NCI-H187 treated with DMSO at 0.1 percent for 48 hours (cell line): ENCODE measurements around the gene TMEM134.

ENCODE experiments used
- DNase-seq: peaks from one replicate; lab custom pipeline; 2025; lab: John Stamatoyannopoulos, UW

The TMEM134 gene

GRCh38 chr11:67500831-67501715 lies 32.0 kb upstream of the TMEM134 start:
- no peak for DNase-seq

- DNase-seq, result no peak
Measured at GRCh38 chr11:67500484-67500821, 31.4 kb upstream of the TMEM134 start.

- no peak for DNase-seq
Measured at GRCh38 chr11:67499808-67500483, 30.9 kb upstream of the TMEM134 start.

DNA sequence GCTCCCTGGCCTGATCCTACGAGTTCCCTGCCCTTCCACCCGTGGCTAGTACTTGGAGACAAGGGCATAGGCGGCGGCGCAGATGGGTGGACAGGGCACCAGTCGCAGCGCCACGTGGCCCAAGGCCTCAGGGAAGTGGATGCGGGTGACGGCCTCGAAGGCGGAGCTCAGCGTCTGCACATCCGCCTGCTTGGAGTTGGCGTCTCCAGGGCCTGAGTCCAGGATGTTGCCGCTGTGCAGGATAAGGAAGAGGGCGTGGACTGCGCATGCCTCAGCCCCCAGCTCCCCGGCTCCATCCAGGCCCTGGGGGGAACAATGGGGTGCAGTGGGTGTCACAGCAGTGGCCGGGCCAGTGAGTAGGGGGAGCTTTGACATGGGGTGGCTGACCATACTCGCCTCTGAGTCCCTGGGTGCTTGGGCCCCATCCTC lies 29.5 kb upstream of the TMEM134 start:
- DNase-seq, result no peak

DNA sequence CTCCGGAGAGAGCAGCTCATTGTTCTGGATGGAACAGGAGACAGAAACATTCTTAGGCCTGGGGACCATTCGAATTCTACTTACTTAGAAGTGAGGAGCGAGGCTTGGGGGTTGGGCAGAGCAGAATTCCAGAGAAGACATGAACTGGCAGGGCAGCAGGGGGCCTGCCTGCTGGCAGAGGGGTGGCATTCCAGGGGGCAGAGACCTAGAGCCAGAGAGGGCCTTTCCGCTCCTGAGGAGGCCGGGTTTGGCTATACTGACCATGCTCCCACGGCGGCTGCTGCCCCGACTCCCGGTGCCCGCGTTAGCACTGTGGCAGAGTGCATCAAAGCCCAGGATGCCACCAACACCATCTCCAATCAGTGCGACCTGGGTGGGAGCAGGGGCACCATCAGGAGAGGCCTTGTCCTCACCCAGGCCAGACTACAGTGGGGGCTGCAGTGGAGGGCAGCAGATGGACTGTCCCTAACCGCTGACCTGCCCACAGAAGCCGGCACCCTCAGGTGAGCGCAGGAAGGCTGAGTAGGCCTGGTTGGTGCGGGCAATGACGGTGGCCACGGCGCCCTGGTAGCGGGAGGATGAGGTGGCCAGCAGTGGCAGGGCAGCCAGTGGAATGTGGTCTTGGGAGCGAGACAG lies 28.7 kb upstream of the TMEM134 start:
- no peak for DNase-seq

DNA sequence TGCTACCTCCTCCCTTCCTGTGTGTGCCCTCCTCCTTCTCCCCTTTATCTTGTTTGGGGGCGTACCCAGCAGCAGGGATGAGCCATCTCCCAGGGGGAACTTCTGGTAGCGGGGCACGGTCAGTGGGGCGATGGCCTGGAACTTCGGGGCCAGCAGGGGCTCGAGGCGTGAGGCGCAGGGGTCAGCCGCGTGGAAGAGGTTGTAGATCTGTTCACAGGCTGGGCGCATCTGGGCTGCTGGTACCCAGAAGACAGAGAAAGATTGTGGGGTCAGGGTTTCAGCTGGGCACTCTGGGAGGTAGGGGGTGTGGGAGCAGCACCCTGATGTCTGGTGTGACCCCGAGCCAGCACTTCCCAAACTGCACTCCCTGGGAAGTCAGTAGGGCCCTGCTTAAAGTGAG lies 27.1 kb upstream of the TMEM134 start:
- no peak for DNase-seq

DNA sequence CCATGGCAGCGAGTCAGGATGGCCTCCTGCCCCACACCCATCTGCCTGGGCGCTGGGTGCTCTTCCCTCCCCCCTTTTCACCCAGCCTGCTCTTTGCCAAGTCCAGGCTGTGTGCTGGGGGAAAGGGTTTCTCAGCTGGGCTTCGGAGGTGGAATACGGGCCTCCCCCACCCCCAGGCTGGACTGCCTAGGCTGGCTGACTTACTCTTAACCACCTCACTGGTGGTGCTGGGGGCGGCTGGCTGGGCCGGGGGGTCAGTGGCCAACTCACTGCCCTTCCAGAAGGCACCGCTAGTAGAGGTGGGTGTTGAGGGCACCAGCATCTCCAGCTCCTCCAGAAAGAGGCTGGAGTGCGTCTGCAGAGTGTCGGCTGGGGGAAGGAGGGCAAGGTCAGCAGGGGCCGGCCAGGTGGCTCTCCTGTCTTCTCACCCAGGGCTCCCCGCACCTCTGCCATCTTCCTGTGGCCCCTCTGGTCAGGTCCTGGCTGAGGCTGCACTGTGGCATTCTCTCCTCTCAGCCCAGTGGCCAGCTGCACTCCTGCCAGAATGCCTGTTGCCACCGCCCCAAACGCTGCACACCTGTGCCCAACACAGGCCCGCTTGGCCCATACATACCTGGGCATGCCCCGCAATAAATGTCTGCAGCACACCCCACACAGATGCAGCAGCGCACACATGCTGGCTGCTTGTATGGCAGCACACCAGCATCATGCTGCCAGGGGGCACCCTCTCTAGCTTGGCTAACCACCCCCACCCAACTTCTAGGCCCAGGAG lies 26.4 kb upstream of the TMEM134 start:
- DNase-seq, result no peak

DNA sequence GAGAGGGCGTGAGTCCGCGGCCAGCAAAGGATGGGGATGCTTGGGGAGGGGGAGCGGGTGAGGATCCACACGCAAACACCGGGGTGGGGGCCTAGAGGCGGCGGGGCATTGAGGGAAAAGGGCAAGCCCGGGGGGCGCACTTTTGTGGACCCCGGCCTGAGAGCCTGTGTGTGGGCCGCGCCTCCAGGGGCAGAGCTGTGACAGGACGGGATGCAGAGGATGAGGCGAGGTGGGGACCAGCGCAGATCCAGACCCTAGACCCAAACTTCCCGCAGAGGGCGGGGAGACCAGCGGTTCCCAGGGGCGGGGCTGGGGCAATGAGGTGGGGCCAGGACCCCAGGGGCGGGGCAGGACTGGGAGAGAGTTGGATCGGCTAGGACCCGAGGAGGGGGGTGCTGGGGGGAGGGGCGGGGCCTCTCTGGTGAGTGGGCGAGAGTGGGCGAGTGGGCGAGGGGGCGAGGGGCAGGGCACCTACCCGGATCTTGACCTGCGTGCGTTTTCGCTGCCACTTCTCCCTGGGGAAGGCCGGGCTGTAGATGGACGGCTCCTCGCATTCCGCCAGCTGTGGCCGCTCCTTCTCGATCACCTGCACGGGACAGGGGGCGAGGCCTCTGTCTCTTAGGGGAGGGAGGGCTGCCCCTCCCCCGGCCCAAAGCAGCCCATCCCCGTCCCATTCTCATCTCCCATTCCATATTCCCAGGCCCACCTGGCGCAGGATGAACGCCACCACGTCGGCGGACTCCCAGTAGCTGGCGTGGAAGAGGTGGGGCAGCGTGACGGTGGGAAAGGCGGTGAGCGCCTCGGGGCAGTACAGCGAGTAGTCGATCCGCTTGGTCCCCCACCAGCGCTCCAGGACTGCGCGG lies 25.6 kb upstream of the TMEM134 start:
- DNase-seq, result no peak

DNA sequence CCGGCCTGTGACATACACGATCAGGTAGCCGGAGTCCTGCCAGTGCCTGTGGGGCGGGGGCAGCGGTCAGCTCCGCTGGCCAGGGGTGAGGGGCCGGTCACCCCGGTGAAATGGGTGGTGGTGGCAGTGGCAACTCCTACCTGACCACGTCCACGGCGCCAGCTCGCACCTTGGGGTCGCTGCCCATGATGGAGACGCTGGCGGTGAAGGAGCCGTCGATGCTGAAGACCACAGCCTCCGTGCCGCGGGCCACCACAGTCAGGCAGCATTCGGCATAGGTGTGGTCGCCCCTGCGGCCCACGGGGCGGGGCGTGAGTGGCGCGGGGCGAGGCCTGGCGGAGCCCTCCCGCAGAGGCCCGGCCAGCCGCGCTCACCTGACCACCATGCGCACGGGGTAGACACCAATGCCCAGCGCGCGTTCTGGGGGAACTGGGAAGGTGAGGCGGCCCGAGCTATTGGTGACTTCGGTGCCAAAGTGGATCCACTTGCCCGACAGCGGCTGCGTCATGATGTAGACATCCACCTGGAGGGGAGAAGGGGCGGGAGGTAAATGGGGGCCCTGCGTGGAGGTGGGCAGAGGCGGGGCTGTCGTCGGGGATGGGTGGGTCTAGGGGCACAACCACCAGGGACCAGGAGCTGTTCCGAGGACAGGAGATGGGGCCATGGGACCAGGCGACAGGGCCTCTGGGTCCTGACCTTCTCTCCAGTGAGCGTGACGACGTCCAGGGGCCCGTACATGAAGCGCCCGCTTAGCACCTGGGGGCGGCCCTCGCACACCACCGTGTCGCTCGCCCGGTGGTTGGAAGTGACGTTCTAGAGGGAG lies 24.7 kb upstream of the TMEM134 start:
- DNase-seq, result no peak

GRCh38 chr11:67492801-67493547 lies 23.9 kb upstream of the TMEM134 start:
- DNase-seq, result no peak

DNA sequence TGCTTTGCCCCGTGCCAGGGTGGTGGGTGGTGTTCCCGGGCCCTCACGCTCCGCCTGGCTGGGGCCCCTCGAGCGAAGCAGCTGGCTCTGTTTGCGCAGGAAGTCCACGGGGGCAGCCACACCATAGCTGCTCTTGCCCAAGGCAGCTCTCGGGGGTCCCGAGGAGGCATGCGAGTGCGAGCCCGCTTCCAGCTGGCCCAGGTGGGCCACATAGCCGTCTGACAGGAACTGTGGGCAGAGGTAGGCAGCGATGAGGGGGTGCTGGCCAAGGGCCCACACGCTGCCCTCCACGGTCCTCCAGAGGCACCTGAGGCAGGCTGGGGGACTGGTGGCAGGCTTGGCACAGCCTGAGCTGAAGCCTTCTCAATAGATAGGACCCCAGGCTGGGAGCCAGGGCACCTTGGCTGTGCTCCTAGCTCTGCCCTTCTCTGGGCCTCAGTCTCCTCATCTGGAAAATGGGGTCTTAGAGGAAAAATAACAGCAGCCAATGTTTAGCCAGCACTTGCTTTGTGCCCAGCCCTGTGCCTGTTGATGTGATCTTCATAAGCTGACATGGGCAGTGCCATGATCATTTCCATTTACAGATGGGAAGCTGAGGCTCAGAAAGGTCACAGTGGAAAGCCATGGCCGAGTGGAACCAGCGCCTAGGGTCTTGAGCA lies 23.1 kb upstream of the TMEM134 start:
- DNase-seq, result no peak

DNA sequence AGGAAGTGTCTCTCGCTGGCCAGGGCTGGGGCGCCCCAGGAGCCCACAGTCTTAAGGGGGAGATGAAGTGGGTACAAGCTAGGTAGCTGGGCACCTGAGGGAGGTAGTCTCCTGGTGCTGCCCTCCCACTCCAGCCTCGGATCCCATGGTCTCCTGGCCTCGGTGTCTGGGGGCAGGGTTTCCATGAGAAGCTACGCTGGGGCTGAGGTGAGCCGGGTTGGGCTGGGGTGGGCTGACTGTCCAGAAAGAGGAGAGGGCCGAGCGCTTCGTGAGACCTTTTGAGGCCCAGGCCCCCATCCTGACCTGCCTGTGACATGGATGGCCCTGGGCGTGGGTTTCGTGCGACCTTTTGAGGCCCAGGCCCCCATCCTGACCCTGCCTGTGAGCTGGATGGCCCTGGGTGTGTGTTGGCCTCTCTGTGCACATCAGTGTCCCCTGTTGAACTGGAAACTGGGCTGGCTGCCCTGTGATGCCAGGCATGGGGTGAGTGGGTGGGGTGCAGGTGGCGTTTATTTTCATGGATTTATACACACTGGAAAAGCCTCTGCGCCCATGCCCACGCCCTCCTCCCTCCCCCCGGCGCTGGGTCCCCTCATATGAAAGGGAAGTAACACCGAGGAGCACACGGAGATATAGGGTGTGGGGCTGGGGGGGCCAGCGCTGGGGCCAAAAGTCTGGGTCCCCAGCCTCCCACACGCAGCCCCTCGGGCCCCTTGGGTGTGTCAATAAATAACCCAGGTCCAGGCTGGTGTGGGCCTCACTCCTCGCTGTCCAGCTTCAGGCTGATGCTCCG lies 22.4 kb upstream of the TMEM134 start:
- no peak for DNase-seq

- no peak for DNase-seq
Measured at GRCh38 chr11:67490727-67491065, 21.6 kb upstream of the TMEM134 start.

- no peak for DNase-seq
Measured at GRCh38 chr11:67489885-67490726, 21.1 kb upstream of the TMEM134 start.

GRCh38 chr11:67489203-67489884 lies 20.3 kb upstream of the TMEM134 start:
- DNase-seq, result no peak

- no peak for DNase-seq
Measured at GRCh38 chr11:67486481-67487195, 17.6 kb upstream of the TMEM134 start.
